Cortex of kidney (tissue), 1 donor: ENCODE results near the gene MARK3.

Experiments used
- DNase-seq: peaks from one replicate; lab custom pipeline; 2025; lab: John Stamatoyannopoulos, UW

The MARK3 gene

DNA sequence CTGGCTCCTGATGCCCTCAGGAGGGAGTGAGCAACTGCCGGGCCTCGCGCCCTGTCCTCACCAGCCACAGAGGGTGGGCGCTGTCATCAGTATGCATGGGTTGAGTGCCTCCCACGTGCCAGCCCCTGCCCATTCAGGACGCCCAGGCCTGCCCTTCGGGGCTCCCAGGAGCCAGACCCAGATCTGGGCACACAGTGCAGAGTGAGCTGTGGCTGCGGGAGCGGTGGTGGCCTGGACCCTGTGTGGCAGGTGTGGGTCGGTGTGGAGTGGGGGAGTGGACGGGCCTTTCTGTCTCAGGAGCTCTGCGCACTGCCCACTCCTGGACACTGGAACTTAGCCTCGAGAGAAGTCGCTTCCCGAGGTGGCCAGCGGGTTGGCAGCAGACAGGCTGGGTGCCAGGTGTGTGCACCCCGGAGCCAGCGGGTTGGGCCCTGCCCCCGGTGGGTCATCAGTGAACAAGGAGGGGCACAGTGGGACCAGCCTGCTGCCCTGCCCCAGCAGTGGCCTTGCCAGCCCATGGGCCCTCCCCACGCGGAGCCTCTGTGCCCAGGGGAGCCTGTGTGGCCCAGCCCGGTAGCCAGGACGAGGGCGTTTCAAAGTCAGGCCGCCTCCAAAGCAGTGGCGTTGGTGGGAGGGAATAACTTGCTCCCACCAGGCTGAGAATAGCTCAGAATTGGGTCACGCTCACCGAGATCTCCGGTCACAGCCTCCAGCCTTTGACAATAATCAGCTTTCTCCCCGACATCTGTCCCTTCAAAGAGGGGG, 153.3 kb downstream of the MARK3 start:
- no peak for DNase-seq

DNA sequence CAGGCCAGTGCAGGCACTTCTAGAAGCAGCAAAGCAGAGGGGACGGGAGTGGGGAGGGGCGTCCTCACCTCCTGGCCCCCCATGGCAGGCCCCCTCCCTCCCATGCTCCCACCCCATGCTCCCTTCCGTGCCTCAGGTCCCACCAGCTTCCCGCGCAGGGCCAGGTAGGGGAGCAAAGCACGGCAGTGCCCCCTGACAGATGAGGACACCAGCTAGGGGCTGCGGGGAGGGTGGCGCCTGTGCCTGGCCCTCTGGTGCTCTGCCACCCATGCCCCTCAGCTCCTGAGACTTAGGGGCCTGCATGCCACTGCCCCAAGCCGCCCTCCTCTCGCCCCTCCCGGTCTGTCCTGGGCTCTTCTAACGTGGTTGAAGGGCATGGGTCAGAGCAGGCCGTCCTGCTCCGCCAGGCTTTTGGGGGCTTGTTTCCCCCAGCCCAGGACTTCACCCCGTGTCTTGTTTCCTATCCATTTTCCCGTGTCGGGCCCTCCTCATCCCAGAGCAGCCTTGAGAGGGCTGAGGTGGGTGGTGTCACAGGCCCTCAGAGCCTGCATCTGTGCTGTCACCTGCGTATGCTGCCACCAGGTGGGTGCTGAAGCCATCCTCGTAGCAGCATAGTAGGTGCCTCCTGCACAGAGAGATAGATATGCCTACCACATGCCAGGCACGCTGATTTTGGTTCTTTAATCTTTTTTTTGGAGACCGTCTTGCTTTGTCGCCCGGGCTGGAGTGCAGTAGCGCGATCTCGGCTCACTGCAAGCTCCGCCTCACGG, 154.0 kb downstream of the MARK3 start:
- no peak for DNase-seq

DNA sequence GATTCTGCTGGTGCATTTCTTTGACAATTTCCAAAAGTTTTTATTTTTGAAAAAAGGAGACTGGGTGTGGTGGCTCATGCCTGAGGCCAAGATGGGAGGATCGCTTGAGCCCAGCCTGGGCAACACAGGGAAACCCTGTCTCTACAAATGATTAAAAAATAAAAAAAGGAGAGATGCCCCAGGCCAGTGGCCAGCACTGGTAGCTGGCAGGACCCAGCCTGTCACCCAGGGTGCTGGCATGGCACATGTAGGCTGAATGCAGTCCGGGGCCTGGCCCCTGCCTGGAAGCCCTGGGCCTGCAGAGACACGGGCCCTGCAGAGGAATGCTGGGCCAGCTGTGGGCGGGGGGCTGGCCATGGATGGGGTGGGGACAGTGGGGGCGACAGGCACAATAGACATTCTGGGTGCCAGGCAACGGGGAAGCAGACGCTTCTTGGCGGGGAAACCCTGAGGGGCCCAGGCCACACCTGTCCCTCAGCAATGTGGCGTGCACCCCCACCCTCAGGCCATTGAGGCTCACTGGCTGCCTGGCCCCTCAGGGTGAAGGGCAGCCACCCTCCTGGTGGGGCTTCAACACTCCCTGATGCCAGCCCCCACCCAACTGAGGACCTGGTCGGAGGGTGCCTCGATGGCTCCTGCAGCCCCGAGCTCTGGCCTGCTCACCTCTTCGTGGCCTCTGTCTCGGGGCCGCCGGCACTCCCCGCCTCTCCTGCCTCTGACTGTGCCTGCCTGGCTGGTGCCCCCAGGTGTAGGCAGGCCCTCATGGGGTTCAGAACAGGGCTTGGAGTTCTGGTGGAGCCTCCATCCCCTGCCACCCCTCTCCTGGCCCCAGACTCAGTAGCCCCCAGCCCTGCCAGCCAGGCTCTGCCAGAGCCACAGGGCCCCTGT, 155.8 kb downstream of the MARK3 start:
- DNase-seq: no peak

DNA sequence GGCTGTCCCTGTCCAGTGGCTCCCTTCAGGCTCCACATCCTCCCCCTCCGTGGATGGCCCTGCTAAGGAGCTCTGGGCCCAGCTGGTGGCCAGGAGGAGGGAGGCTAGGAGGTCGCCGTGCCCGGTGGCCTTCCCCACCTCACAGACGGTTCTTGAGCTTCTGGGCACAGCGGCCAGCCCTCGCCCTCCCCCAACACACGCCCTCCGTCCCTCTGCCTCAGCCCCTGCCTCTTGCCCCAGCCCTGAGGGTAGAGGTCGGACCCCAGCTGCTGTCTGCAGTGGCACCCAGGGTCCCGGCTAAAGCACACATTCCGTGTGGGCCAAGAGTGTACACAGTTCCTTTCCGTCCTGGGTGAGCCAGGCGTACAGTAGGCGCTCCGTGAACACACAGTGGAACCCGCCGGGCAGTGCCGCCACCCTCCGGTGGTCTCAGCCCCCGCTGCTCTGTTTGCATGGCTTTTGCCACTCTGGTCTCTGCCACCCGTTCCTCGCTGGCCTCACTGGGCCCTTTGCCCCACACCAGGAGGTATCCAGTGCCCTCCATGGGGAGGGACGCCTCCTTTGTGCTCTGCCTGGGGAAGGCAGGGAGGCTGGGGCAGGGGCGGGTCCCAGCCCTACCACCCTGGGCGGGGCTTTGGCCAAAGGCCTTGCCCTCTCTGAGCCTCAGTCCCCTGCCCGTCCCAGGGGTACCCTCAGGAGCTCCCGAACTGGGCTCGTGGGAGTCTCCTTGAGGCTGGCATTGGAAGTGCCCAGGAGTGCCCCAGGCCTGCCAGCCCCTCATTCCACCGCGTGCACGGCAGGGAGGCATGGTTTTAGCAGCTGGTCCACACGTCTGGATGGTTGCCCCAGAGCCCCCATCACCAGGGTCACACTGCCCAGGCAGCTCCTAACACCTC, 156.7 kb downstream of the MARK3 start:
- no peak for DNase-seq

- no peak for DNase-seq
Measured at GRCh38 chr14:103542605-103543088, 157.4 kb downstream of the MARK3 start.

GRCh38 chr14:103543140-103543539, 157.9 kb downstream of the MARK3 start:
- DNase-seq: no peak

GRCh38 chr14:103543721-103544387, 158.6 kb downstream of the MARK3 start:
- DNase-seq: no peak

DNA sequence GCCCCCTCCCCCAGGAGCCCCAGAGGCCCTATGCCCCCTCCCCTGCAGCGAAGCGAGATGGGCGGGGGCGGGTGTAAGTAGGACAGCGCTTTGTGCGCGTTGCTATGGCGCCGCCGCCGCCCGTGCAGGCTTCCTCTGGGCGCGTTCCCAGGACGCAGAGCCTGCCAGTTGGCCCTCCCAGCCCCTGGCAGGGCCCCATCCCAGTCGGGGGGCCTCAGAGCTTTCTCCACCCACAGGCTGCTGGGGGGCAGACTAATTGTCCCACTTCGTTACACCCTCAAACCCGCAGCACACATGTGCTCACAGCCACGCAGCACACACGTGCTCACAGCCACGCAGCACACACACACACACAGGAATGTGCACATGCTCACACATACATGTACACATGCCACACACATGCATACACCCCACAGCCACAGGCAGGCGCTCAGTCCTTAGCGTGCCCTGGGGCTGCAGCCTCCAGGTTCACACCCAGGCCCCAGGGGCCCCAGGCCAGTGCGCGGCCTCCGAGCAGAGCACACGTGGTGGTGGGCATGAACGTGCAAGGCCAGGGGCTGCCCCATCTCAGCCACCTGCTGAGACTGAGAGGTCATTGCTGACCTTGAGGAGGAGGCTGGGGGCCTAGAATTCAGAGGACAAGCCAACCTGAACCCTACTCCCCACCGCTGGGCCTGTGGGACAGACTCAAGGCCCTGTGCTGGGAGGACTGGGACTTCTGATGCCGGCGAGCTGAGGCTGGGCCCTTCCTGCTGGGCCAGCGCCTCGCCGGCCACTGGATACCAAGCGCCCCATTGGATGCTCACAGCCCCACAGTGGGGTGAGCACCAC, 159.4 kb downstream of the MARK3 start:
- DNase-seq: no peak

GRCh38 chr14:103545219-103545914, 160.2 kb downstream of the MARK3 start:
- DNase-seq: no peak

DNA sequence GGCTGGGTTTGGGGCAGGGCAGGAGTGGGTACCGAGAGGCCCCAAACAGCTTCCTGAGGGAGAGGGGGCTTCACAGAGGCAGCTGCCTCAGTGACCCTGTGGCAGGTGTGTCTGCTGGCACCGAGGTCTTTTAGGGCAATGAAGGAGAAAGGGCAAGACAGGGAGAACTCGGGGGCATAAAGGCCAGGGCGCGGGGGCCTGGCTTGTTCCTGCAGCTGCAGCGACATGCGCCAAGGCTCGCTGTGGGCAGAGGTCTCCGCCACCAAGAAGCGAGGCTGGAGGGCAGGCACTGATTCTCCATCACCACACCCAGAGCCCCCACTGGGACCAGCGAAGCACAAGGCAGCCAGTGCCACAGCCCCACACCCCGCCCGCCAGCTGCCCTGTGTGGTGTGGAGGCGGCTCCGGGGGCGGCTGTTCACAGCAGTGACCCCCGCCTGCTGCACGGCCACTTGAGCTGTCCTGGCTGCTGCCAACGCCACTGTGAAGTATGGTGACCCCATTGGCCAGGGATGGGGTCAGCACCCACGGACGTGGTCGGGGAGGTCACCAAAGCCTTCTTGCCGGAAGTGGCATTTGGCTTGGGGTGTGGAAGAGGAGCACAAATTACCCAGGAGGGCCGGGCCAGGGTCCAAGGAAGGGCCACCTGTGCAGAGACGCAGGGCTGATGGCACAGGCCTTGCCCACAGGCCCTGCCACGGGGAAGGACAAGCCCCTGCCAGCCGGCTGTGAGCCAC, 160.9 kb downstream of the MARK3 start:
- DNase-seq: no peak

GRCh38 chr14:103546652-103547454, 161.6 kb downstream of the MARK3 start:
- DNase-seq: no peak

- DNase-seq: no peak
Measured at GRCh38 chr14:103547455-103547940, 162.3 kb downstream of the MARK3 start.

DNA sequence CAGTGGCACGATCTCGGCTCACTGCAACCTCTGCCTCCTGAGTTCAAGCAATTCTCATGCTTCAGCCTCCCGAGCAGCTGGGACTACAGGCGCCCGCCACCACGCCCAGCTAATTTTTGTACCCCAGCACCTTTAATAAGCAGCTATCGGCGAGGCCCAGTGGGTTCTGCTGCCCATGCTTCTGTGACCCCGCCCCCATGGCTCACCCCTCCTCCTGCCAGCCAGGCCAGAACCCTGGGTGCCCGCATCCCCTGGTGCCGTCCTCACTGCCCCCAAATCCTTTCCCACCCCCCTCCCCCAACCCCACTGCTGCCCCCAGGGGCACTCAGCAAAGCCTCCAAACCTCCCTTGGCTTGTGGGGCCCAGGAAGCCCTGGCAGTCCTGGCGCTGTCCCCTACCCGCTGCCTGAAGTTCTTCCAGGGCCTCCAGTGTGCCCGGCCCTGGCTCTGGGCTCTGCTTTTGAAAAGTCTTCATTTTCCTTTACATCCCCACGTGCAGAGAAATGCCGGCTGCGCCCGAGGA, 162.8 kb downstream of the MARK3 start:
- no peak for DNase-seq

DNA sequence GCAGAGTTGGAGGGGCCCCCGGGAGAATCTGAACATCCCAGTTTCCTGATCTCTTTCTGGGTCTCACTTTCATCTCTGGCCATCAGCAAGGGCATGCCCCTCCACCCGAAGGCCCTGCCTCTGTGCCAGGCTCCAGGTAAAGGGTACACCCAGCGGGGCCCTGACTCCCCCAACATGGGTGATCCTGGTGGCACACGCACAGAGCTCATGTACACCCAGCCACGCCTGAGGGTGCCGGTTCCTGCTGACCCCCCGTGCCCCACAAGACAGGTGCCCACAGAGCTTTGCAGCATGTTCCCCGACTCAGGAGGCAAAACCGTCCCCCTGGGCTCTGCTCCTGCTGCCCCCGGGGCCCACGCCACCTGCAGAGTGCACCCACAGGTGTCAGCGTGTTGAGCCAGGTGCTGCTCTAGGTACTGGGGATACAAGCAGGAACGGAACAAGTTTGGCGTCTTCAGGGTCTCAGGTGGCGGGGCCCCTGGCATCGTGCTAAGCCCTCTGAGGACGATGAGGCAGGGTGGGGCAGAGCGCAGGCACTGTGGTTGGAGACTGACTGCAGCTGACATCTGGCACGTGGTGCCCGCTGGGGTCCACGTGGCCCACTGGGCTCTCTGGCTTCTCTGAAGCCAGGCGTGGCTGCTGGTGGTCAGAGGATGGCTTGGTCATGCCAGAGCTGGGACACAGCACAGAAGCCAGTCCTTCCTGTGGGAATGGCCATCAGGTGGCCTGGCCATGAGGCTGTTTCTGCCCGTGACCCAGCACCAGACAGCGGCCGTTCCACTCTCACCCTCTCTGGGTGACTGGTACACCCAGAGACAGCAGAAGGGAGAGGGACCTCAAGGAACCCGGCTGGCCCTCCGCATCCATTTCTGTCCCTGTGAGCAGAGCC, 163.5 kb downstream of the MARK3 start:
- no peak for DNase-seq

GRCh38 chr14:103549361-103550311, 164.4 kb downstream of the MARK3 start:
- DNase-seq: no peak
